Astrocyte (in vitro differentiated cells and primary cell): ENCODE results near the gene ANKS3. TPM values are rescaled to one million over a fixed set of nuclear protein-coding genes. Genes with fewer than 3 reads are reported as not detected.

ENCODE experiments used
- DNase-seq: peaks from one replicate; pipeline ENCODE4 v3.0.0-alpha.2; 2010; ENCODE audit warnings: low read depth
- FAIRE-seq: peaks from 2 replicates; lab custom pipeline; 2011; peaks lifted over from hg19 to GRCh38; lab: Jason Lieb, UNC
- H2AFZ ChIP-seq: 2 replicates; pipeline ENCODE4 v1.6.0; 2012; ENCODE audit warnings: low read depth, low read length, inconsistent platforms
- H3K27ac ChIP-seq: 2 replicates; pipeline ENCODE4 v1.5.1; 2011; ENCODE audit warnings: low read depth, low read length, inconsistent platforms
- H3K27me3 ChIP-seq: 2 replicates; pipeline ENCODE4 v1.6.0; 2011; ENCODE audit warnings: low read length, inconsistent platforms; ENCODE audit not compliant: insufficient read depth
- H3K36me3 ChIP-seq: 2 replicates; pipeline ENCODE4 v1.5.1; 2011; ENCODE audit warnings: low read length, inconsistent platforms; ENCODE audit not compliant: insufficient read depth
- H3K4me1 ChIP-seq: 2 replicates; pipeline ENCODE4 v1.5.1; 2011; ENCODE audit warnings: low read length, inconsistent platforms; ENCODE audit not compliant: insufficient read depth
- H3K4me2 ChIP-seq: 2 replicates; pipeline ENCODE4 v1.6.0; 2012; ENCODE audit warnings: low read length, inconsistent platforms
- H3K4me3 ChIP-seq: 2 replicates; pipeline ENCODE4 v1.5.1; 2011; ENCODE audit warnings: low read depth, mild to moderate bottlenecking, low read length, inconsistent platforms; ENCODE audit not compliant: insufficient read depth
- H3K79me2 ChIP-seq: 2 replicates; pipeline ENCODE4 v1.6.0; 2012; ENCODE audit warnings: mild to moderate bottlenecking, low read length, inconsistent platforms; ENCODE audit not compliant: insufficient read depth
- H3K9ac ChIP-seq: 2 replicates; pipeline ENCODE4 v1.6.0; 2012; ENCODE audit warnings: mild to moderate bottlenecking, low read length, inconsistent platforms
- H3K9me3 ChIP-seq: 2 replicates; pipeline ENCODE4 v1.5.1; 2012; ENCODE audit warnings: low read depth, mild to moderate bottlenecking, low read length, inconsistent platforms; ENCODE audit not compliant: insufficient read depth
- H4K20me1 ChIP-seq: 2 replicates; pipeline ENCODE4 v1.6.0; 2012; ENCODE audit warnings: low read length, inconsistent platforms; ENCODE audit not compliant: insufficient read depth
- H3K27ac Mint-ChIP-seq: one replicate; pipeline ENCODE4 v1.8.0; 2021; ENCODE audit warnings: mild to moderate bottlenecking, mixed read lengths; ENCODE audit not compliant: unreplicated experiment
- H3K27me3 Mint-ChIP-seq: one replicate; pipeline ENCODE4 v1.8.0; 2021; ENCODE audit warnings: low read depth, mixed read lengths; ENCODE audit not compliant: unreplicated experiment
- H3K36me3 Mint-ChIP-seq: one replicate; pipeline ENCODE4 v1.8.0; 2021; ENCODE audit warnings: low read depth, mixed read lengths; ENCODE audit not compliant: unreplicated experiment
- H3K4me1 Mint-ChIP-seq: one replicate; pipeline ENCODE4 v1.8.0; 2021; ENCODE audit warnings: low read depth, mixed read lengths; ENCODE audit not compliant: unreplicated experiment
- H3K4me3 Mint-ChIP-seq: one replicate; pipeline ENCODE4 v1.8.0; 2021; ENCODE audit warnings: mild to moderate bottlenecking, moderate library complexity, mixed read lengths; ENCODE audit not compliant: unreplicated experiment
- H3K9me3 Mint-ChIP-seq: one replicate; pipeline ENCODE4 v1.8.0; 2021; ENCODE audit warnings: mild to moderate bottlenecking, mixed read lengths; ENCODE audit not compliant: unreplicated experiment
- CTCF ChIP-seq: IDR thresholded peaks from 2 replicates; pipeline ENCODE4 v1.5.1; 2011; ENCODE audit warnings: low read depth, mild to moderate bottlenecking, inconsistent platforms, low read length, moderate library complexity; ENCODE audit not compliant: insufficient read depth
- EZH2 ChIP-seq: IDR thresholded peaks from 2 replicates; pipeline ENCODE4 v1.6.1; 2012; ENCODE audit warnings: mild to moderate bottlenecking, low read length, inconsistent platforms; ENCODE audit not compliant: insufficient read depth
- total RNA-seq: library from RNA; stranded (reverse); gene quantifications from 2 replicates; pipeline ENCODE4 v1.2.1, GENCODE V29; 2021

ANKS3 gene
- total RNA-seq, 1 donor from 2014 or later: 27.2 TPM

GRCh38 chr16:4747906-4748681, 14.0 kb upstream of the ANKS3 start:
- H3K4me1 Mint-ChIP-seq: no peaks in the 10 kb centered on the region
- no peaks in the 10 kb centered on the region for H3K9me3 ChIP-seq
- no peak overlapping the region for H2AFZ ChIP-seq
- DNase-seq (no peak), FAIRE-seq (no peak)
- H3K27me3 ChIP-seq: no peaks in the 10 kb centered on the region
- H3K79me2 ChIP-seq: no peaks in the 10 kb centered on the region
- no peak for TF ChIP-seq EZH2
- TF ChIP-seq CTCF: no peak
- H3K4me3 Mint-ChIP-seq: no peak overlapping the region
- H3K27ac Mint-ChIP-seq: no peak overlapping the region
- H3K36me3 ChIP-seq: peaks cover 9% of the 10 kb centered on the region
- H3K27ac ChIP-seq: no peak overlapping the region
- H3K9ac ChIP-seq: no peak overlapping the region
- H4K20me1 ChIP-seq: no peaks in the 10 kb centered on the region
- no peaks in the 10 kb centered on the region for H3K9me3 Mint-ChIP-seq
- peaks cover 2% of the 10 kb centered on the region for H3K36me3 Mint-ChIP-seq
- no peaks in the 10 kb centered on the region for H3K27me3 Mint-ChIP-seq
- no peak overlapping the region for H3K4me2 ChIP-seq
- H3K4me1 ChIP-seq: no peaks in the 10 kb centered on the region
- H3K4me3 ChIP-seq: no peak overlapping the region

GRCh38 chr16:4746991-4747574, 13.0 kb upstream of the ANKS3 start:
- H3K36me3 ChIP-seq: peaks cover 6% of the 10 kb centered on the region
- Mint-ChIP-seq H3K36me3 (peaks cover 2% of the 10 kb centered on the region), H3K4me3 (no peak overlapping the region), H3K27ac (no peak overlapping the region), H3K27me3 (no peaks in the 10 kb centered on the region), H3K4me1 (no peaks in the 10 kb centered on the region), H3K9me3 (no peaks in the 10 kb centered on the region)
- H3K9ac ChIP-seq: no peak overlapping the region
- H3K27me3 ChIP-seq: no peaks in the 10 kb centered on the region
- H2AFZ ChIP-seq: no peak overlapping the region
- no peaks in the 10 kb centered on the region for H3K9me3 ChIP-seq
- no peaks in the 10 kb centered on the region for H3K4me1 ChIP-seq
- H4K20me1 ChIP-seq: no peaks in the 10 kb centered on the region
- no peak overlapping the region for H3K27ac ChIP-seq
- DNase-seq (no peak), FAIRE-seq (no peak)
- H3K79me2 ChIP-seq: no peaks in the 10 kb centered on the region
- TF ChIP-seq CTCF (no peak), EZH2 (no peak)
- no peak overlapping the region for H3K4me2 ChIP-seq
- no peak overlapping the region for H3K4me3 ChIP-seq

GRCh38 chr16:4746215-4746614, 12.1 kb upstream of the ANKS3 start:
- DNase-seq (no peak), FAIRE-seq (no peak)
- no peaks in the 10 kb centered on the region for H3K27me3 ChIP-seq
- H2AFZ ChIP-seq: no peak overlapping the region
- TF ChIP-seq EZH2 (no peak), CTCF (no peak)
- no peak overlapping the region for H3K27ac ChIP-seq
- H3K4me1 Mint-ChIP-seq: no peaks in the 10 kb centered on the region
- H3K4me3 ChIP-seq: no peak overlapping the region
- no peaks in the 10 kb centered on the region for H3K4me1 ChIP-seq
- H3K79me2 ChIP-seq: no peaks in the 10 kb centered on the region
- H3K36me3 ChIP-seq: peaks cover 3% of the 10 kb centered on the region
- no peak overlapping the region for H3K9ac ChIP-seq
- no peak overlapping the region for H3K4me2 ChIP-seq
- no peaks in the 10 kb centered on the region for H3K9me3 ChIP-seq
- no peak overlapping the region for H3K27ac Mint-ChIP-seq
- H4K20me1 ChIP-seq: no peaks in the 10 kb centered on the region
- H3K4me3 Mint-ChIP-seq: no peak overlapping the region
- H3K9me3 Mint-ChIP-seq: no peaks in the 10 kb centered on the region
- H3K36me3 Mint-ChIP-seq: peaks cover 2% of the 10 kb centered on the region
- no peaks in the 10 kb centered on the region for H3K27me3 Mint-ChIP-seq
